GM21737 (cell line): Measurements from ENCODE around the gene TRAPPC2L.

Source experiments
- ATAC-seq: cut with Tn5 transposase; IDR thresholded peaks from one replicate; pipeline ENCODE4 v1.9.1; 2021; ENCODE audit warnings: mild to moderate bottlenecking, moderate library complexity; ENCODE audit not compliant: unreplicated experiment

The TRAPPC2L gene

DNA sequence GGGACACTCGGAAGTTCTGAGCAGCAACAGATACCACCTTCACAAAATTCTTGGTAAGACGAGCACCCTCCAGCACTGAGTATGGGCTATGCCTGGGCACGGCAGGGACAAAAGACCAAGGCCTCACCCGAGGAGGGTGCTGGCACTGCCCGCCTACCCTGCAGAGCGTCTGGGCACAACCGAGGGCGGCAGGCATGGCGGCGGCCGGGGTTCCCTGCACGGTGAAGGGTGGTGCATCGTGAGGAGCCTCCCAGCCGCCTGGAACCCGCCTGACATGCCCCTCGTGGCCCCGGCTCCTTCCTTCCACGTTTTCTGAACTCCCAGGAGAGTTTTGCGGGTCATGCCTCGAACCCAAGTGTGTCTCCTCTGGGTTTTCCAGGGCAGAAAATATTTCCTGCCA, 19.1 kb upstream of the TRAPPC2L start:
- no peak for ATAC-seq

DNA sequence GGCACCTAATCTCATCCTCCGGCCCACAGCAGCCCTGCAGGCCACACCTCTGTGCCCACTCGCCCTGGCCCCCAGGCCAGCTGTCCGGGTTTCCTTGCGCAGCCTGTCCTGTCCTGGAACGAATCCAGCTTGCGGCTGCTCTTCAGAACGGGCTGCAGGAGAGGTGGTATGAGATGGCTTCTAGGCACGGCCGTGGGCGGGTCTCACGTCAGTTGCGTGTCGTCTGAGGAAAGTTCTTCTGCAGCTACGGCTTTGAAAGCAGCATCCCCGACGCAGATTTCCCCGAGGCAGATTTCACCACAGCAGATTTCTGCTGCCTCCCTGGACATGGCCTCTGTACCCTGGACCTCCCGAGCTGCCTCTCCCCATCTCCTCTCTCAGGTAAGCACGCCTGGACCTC, 18.4 kb upstream of the TRAPPC2L start:
- no peak for ATAC-seq

DNA sequence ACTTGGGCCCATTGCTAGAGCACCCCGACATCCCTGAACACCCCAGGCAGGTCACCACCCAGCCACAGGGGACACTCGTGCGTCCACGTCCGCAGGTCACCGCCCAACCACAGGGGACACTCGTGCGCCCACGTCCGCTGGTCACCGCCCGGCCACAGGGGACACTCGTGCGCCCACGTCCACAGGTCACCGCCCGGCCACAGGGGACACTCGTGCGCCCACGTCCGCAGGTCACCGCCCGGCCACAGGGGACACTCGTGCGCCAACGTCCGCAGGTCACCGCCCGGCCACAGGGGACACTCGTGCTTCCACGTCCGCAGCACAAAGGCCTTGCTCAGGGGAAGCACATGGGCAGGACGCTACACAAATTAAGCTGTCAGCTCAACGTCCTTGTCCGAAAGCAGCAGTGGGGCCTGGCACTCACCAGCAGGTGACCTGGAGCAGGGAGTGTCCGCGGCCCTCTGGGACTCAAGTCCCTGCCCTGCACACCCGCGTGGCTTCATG, 17.8 kb upstream of the TRAPPC2L start:
- no peak for ATAC-seq

DNA sequence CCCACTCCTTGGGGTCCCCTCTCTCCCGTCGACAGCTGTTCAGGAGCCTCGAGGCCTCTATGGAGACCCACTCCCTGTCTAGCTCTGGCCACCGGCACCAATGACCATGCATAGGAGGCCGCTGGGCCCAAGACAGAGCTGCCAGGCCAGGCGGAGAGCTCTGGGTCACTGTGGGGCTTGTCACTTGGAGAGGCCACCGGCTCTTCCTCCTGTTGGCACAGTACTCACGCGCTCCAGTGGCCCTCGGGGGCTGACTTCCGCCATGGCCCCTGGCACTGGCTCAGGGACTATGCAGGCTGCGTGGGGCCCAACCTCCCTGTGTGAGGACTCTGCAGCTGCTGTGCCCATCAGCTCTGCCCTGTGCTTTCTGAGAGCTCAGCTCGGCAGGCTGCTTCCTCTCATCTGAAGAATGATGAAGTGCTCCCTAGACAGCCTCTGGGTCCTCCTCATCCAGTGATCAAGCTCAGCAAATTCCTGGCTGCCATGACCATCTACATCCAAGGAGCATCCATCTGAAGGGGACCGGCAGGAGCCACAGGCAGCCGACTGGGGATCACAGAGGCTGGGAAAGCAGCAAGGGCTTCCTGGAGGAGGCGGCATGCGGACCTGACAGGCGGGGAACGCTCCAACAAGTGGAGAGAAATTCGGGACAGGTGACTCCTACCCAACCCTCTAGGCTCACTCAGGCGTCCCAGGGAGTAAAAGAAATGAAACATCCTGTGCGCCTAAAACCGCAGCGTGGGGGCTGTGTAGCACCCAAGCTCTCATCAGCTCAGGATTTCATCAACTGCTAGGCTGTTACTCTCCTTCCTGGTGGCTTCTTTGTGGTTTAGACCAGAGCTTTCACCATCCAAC, 17.0 kb upstream of the TRAPPC2L start:
- ATAC-seq: no peak

DNA sequence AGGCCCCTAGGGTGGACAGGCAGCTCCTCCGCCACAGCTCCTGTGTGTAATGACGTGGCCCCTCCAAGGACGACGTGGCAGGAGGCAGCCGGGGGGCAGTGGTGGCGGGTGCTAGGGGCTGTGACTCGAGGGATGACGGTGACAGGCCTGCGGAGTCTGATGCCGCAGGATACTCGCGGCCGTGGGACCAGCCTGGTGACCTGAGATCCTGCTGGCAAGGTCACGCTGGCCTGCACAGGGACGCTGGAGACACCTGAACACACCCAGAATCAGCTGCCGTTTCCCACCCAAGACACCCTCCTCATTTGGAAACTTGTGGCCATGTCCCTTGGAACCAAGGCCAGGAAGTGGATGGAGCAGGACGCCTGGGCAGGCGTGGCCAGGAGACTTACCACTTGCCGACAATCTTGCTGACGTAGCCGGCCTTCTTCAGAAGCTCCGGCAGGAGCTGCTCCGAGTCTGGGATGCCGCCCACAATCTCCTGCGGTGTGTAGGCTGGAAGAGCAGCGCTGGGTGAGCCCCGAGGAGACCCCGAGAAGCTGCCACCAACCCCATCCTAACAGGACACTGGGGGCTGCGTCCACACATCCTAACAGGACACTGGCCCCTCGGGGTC, 16.2 kb upstream of the TRAPPC2L start:
- no peak for ATAC-seq

GRCh38 chr16:88841521-88842307, 15.2 kb upstream of the TRAPPC2L start:
- no peak for ATAC-seq

GRCh38 chr16:88842308-88842756, 14.6 kb upstream of the TRAPPC2L start:
- ATAC-seq: no peak

GRCh38 chr16:88842806-88843205, 14.1 kb upstream of the TRAPPC2L start:
- no peak for ATAC-seq

DNA sequence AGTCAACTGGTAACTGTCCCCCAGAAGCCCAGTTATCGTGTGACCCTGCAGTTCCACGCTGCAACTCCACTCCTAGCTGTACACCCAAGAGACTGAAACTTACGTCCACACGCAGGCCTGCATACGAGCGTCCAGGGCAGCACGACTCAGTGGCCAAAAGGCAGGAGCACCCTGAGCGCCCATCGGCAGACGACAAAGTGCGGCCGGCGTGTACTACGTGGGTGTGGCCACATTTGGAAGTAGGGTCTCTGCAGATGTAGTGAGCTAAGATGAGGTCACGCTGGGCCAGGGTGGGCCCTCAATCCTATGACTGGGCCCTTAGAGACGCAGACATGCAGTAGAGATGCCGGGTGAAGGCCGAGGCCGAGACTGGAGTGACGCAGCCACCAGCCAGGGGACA, 13.7 kb upstream of the TRAPPC2L start:
- ATAC-seq: no peak

GRCh38 chr16:88844419-88845036, 12.4 kb upstream of the TRAPPC2L start:
- no peak for ATAC-seq

- ATAC-seq: no peak
Observed at GRCh38 chr16:88846088-88846487, 10.8 kb upstream of the TRAPPC2L start.

GRCh38 chr16:88847654-88848053, 9.3 kb upstream of the TRAPPC2L start:
- ATAC-seq: no peak

DNA sequence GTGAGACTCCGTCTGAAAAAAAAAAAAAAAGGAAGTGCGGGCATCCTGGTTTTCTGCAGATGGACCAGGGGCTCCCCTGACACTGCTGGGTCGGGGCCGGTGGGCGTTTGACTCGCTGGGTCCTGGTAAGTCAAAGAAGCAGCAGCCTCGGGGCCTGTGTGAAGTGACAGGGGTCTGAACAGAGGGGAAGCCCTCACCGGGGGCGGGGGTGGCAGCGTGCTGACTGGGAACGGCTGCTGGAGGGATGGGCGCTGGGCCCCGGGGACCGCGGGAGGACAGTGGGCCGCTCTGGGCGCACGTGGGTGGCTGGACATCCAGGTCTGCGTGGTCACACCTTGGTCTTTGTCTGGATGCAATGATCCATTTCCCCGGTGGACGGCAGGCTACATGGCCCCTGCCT, 8.4 kb upstream of the TRAPPC2L start:
- no peak for ATAC-seq

GRCh38 chr16:88850531-88851199, 6.3 kb upstream of the TRAPPC2L start:
- no peak for ATAC-seq

DNA sequence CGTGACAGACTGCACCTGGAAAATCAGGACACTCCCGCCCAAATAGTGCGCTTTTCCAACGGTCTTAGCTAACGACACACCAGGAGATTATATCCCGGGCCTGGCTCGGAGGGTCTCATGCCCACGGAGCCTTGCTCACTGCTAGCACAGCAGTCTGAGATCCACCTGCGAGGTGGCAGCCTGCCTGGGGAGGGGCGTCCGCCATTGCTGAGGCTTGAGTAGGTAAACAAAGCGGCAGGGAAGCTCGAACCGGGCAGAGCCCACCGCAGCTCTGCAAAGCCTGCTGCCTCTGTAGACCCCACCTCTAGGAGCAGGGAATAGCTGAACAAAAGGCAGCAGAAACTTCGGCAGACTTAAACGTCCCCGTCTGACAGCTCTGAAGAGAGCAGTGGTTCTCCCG, 5.3 kb upstream of the TRAPPC2L start:
- ATAC-seq: no peak

DNA sequence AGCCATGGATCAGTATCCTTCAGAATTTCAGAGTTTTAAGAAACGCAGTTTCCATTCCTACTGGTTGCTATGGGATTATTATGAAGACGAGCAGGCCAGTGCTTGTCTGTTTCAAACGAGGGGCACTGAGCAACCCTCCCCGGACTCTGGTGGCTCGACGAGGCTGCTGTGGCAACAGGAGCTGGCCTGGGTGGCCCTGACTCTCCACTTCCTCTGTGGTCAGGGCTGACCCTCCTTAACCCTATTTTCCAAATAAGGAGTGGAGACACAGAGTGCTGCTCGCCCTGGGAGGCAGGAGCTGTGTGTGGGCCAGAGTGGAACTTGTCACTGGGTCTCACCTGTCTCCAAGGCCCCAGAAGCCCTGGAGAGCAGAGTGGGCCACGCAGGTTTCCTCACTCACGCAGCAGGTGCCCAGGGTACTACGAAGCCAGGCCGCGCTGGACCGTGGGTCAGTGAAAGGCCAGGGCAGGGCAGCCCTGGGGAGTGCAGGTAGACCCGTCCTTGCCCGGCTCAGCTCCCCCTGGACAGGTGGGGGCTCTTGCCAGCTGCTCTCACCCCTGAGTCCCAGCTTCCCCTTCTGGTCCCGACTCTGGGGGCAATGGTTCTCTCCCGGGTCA, 3.5 kb upstream of the TRAPPC2L start:
- ATAC-seq: no peak

- ATAC-seq: no peak
Observed at GRCh38 chr16:88854306-88855111, 2.4 kb upstream of the TRAPPC2L start.

DNA sequence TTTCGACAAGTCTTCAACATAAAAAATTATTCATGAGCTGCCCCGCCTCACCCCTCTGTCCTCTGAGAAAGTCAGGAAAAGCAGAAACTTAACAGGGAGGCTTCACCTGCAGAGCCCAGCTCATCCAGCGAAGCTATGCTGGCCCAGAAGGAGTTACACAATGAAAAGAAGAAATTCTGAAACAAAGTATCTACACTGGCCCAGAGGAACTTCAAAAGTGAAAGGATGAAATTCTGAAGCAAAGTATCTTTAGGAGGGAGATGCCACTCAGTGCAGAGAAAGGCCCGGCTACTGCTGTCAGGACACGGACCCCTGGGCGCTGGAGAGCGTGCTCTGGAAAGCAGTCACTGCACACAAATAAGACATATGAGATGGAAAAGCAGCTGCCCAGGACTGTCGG, 1.8 kb upstream of the TRAPPC2L start:
- no peak for ATAC-seq

GRCh38 chr16:88855736-88856121, 1.2 kb upstream of the TRAPPC2L start:
- no peak for ATAC-seq
